Caki2 (cell line): ENCODE measurements around the gene TFDP1. TPM values are rescaled to one million over a fixed set of nuclear protein-coding genes. Genes with fewer than 3 reads are reported as not detected.
"Not testable (repeated sequence)": the region's sequence is repeated elsewhere in the genome, so short reads cannot be mapped to it uniquely, and the experiment has no call there.

Source experiments
- DNase-seq: peaks from one replicate; pipeline ENCODE4 v3.0.0-alpha.2; 2015; ENCODE audit warnings: low read depth
- in situ Hi-C: cut with HindIII; loops from 2 replicates; pipeline ENCODE4 v1.10.0; 2016; ENCODE audit warnings: low sequenced_read_pairs, low pct_unique_long_range_greater_than_20kb, mixed read lengths
- total RNA-seq: library from RNA; depleted of rRNA; stranded (reverse); fragments of >200 nt; shearing (Covaris generic); gene quantifications from 2 replicates; pipeline ENCODE4 v1.2.3, GENCODE V29; 2014; ENCODE audit warnings: low replicate concordance

Gene TFDP1
- total RNA-seq, 1 experiment from 2014 or later: 16.8 TPM

- in situ Hi-C loops: not testable (repeated sequence)
Observed at GRCh38 chr13:113621986-113622550, 37.5 kb downstream of the TFDP1 start.

GRCh38 chr13:113622791-113623490, 38.4 kb downstream of the TFDP1 start:
- in situ Hi-C loops: no loop called here

More at GRCh38 chr13:113621986-113622550, 37.5 kb downstream of the TFDP1 start:
- not testable (repeated sequence) for DNase-seq

GRCh38 chr13:113623491-113624234, 39.1 kb downstream of the TFDP1 start:
- DNase-seq: no peak
- in situ Hi-C loops: no loop called here

More at GRCh38 chr13:113622791-113623490, 38.4 kb downstream of the TFDP1 start:
- no peak for DNase-seq

DNA sequence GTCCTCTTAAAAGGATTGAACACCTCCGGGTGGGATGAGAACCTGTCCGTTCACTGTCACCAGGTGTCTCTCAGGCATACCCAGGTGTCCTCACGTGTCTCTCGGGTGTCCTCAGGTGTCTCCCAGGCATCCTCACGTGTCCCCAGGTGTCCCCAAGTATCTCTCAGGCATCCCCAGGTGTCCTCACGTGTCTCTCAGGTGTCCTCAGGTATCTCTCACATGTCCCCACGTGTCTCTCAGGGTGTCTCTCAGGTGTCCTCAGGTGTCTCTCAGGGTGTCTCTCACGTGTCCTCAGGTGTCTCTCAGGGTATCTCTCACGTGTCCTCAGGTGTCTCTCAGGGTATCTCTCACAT, 39.7 kb downstream of the TFDP1 start:
- no peak for DNase-seq
- in situ Hi-C loops: no loop called here

- DNase-seq, in situ Hi-C loops: not testable (repeated sequence)
Observed at GRCh38 chr13:113624640-113625304, 40.2 kb downstream of the TFDP1 start.

GRCh38 chr13:113625965-113626721, 41.6 kb downstream of the TFDP1 start:
- in situ Hi-C loops: no loop called here
- no peak for DNase-seq

DNA sequence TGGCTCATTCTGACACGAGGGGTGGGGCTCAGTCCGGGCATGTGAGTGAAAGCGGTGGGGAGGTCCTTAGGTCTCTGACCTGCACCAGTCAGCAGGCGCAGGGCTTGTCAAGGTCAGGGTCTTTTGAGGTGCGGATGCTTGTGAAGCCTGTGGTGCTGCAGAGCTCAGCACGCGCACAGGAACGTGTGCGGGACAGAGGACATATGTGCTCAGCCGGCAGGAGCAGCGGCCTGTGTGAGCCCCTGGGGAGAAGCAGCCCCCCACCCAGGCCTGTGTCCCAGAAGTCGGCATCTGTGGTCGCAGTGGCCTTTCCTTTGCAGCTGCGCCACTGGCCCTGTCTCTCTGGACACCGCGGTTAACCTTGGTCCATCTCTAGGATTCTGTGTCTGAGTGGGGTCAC, 42.6 kb downstream of the TFDP1 start:
- DNase-seq: no peak
- in situ Hi-C loops: no loop called here

GRCh38 chr13:113628291-113629270, 44.0 kb downstream of the TFDP1 start:
- no peak for DNase-seq
- in situ Hi-C loops: no loop called here

- no peak for DNase-seq
- in situ Hi-C loops: no loop called here
Observed at GRCh38 chr13:113629866-113630265, 45.3 kb downstream of the TFDP1 start.

DNA sequence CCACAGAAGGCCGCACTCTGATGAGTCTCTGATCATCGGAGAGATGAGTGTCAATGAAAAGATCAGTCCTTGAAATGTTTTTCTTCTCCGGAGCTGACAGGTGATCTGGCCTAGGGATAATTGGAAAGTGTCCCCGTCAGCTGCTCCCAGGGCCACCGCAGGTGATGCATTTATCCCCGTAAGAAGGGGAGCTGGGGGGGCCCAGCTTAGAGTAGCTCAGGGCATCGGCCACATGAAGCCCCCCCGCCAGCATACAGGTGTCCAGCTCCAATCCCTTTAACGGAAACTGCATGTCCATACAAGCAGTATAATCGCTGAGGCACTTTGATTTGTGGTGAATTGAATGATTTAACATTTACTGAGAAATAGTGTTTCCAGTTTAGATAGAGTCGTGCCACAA, 45.7 kb downstream of the TFDP1 start:
- in situ Hi-C loops: no loop called here
- DNase-seq: no peak

GRCh38 chr13:113630804-113631203, 46.3 kb downstream of the TFDP1 start:
- in situ Hi-C loops: no loop called here
- DNase-seq: no peak

- DNase-seq: no peak
- in situ Hi-C loops: no loop called here
Observed at GRCh38 chr13:113631341-113632095, 47.0 kb downstream of the TFDP1 start.

DNA sequence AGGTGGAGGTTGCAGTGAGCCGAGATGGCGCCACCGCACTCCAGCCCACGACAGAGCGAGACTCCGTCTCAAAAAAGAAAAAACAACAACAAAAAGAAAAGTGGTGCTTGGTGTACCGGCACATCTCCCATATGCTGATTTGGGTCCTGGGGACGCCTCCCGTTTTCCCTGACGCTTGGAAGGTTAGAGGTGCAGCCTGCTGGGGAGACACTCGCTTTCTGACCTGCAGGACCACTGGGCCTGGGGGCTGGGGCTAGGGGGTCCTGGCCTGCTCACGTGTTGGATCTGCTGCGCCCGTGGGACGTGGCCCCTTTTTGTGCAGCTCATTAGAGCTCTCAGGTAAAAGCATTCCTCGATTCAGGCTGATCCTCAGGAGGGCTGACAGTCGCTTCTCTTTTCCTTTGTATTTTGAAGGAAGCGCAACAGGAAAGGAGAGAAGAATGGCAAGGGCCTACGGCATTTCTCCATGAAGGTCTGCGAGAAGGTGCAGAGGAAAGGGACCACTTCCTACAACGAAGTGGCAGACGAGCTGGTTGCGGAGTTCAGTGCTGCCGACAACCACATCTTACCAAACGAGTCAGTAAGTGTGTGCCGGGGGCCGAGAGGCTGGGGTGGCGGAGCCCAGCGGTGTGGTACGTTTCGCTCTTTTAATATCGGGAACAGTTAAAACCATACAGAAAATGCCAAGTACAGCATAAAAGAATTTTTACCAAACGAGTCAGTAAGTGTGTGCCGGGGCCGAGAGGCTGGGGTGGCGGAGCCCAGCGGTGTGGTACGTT, 48.3 kb downstream of the TFDP1 start:
- in situ Hi-C loops: no loop called here
- DNase-seq: no peak

- in situ Hi-C loops: no loop called here
- no peak for DNase-seq
Observed at GRCh38 chr13:113633485-113633873, 48.9 kb downstream of the TFDP1 start.

DNA sequence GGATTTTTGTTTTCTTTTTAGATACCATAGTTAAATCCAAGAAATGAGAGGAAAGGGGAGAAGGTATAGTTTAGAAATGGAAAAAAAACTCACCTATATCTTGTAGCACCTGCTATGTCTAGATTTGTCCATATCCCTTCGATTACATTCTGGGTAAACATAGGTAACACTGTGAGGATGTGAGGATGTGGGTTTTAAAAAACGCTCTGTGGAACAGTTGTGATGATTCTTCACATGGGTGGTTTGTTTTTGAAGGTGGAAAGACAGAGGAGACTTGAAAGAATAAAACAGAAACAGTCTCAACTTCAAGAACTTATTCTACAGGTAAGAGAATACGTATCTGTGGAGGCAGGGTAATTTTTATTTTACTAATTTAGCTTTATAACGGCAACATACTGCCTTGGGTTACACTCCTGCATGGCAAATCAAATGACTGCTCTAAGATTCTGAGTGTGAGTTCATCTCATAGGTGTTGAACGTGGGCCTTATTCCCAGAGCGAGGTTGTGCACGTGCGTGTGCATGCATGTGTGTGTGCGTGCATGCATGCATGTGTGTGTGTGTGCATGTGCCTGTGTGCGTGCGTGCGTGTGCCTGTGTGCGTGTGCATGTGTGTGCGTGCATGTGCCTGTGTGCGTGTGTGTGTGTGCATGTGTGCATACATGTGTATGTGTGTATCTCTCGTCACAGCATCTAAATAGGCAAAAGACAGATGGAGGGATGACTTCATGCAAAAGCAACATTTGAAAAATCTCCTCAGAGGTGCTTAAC, 49.9 kb downstream of the TFDP1 start:
- DNase-seq: no peak
- in situ Hi-C loops: no loop called here
